22Rv1 (cell line): Measurements from ENCODE around the gene FAM169A.

Experiments
- CTCF ChIP-seq: fragments of 450-650 bp; IDR thresholded peaks from 2 replicates; pipeline ENCODE4 v1.5.1; 2017; ENCODE audit warnings: mild to moderate bottlenecking
- ZFX ChIP-seq: fragments of 450-650 bp; IDR thresholded peaks from 2 replicates; pipeline ENCODE4 v1.6.1; 2017; ENCODE audit warnings: antibody characterized with exemption, borderline replicate concordance

- TF ChIP-seq CTCF, result no peak
- no peak for TF ChIP-seq ZFX
These were observed 93.8 kb downstream of the FAM169A start for GRCh38 chr5:74772359-74772758.
